NCI-H1105 treated with DMSO at 0.1 percent for 48 hours (cell line): ENCODE data around the gene EIF2D.
A peak's percentile ranks its signal among the peaks of the same experiment; 100 is the strongest.
"Not testable (repeated sequence)": the region's sequence is repeated elsewhere in the genome, so short reads cannot be mapped to it uniquely, and the experiment has no call there.

Experiments
- DNase-seq: peaks from one replicate; lab custom pipeline; 2025; lab: John Stamatoyannopoulos, UW

Gene EIF2D

GRCh38 chr1:206586501-206587445 is 25.5 kb downstream of the EIF2D start:
- DNase-seq: no peak

- no peak for DNase-seq
Measured at GRCh38 chr1:206584683-206585082, 27.6 kb downstream of the EIF2D start.

- peak; percentile 56 for DNase-seq
Measured at GRCh38 chr1:206583707-206584648, 28.3 kb downstream of the EIF2D start.

- no peak for DNase-seq
Measured at GRCh38 chr1:206582971-206583706, 29.1 kb downstream of the EIF2D start.

GRCh38 chr1:206582537-206582936 is 29.7 kb downstream of the EIF2D start:
- DNase-seq: no peak

- DNase-seq: no peak
Measured at GRCh38 chr1:206581571-206581981, 30.7 kb downstream of the EIF2D start.

GRCh38 chr1:206581114-206581497 is 31.2 kb downstream of the EIF2D start:
- DNase-seq: not testable (repeated sequence)

- no peak for DNase-seq
Measured at GRCh38 chr1:206580438-206581113, 31.7 kb downstream of the EIF2D start.

GRCh38 chr1:206579747-206580437 is 32.4 kb downstream of the EIF2D start:
- no peak for DNase-seq

- no peak for DNase-seq
Measured at GRCh38 chr1:206578978-206579374, 33.3 kb downstream of the EIF2D start.

- DNase-seq: no peak
Measured at GRCh38 chr1:206578068-206578977, 33.9 kb downstream of the EIF2D start.

- DNase-seq: no peak
Measured at GRCh38 chr1:206577626-206578025, 34.6 kb downstream of the EIF2D start.

- peak; percentile 82 for DNase-seq
Measured at GRCh38 chr1:206575894-206576737, 36.1 kb downstream of the EIF2D start.

GRCh38 chr1:206575165-206575893 is 36.9 kb downstream of the EIF2D start:
- DNase-seq: peak; percentile 33

GRCh38 chr1:206573762-206574161 is 38.5 kb downstream of the EIF2D start:
- no peak for DNase-seq

- DNase-seq: no peak
Measured at GRCh38 chr1:206573319-206573718, 38.9 kb downstream of the EIF2D start.

- DNase-seq: no peak
Measured at GRCh38 chr1:206572835-206573234, 39.4 kb downstream of the EIF2D start.

- no peak for DNase-seq
Measured at GRCh38 chr1:206570529-206570928, 41.7 kb downstream of the EIF2D start.
